BJ (cell line): ENCODE measurements around the gene GOSR2. TPM values are rescaled to one million over a fixed set of nuclear protein-coding genes. Genes with fewer than 3 reads are reported as not detected.

Source experiments
- CTCF ChIA-PET: fragments of 350-600 bp; formaldehyde crosslinking; extraction: SDS; loops from one replicate; lab custom pipeline; 2021; ENCODE audit warnings: antibody characterized with exemption, inconsistent platforms; lab: Yijun Ruan, JAX
- POLR2A ChIA-PET: fragments of 300-600 bp; sonication (Branson Sonifier 250); formaldehyde crosslinking; extraction: SDS; loops from one replicate; lab custom pipeline; 2021; ENCODE audit warnings: antibody characterized with exemption; lab: Charles Lee
- DNase-seq: peaks from one replicate; pipeline ENCODE4 v3.0.0-alpha.2; 2011; ENCODE audit warnings: low read depth
- H3K27me3 ChIP-seq: 2 replicates; pipeline ENCODE4 v1.6.0; 2011; ENCODE audit warnings: low read length; ENCODE audit not compliant: control insufficient read depth, insufficient read depth
- H3K36me3 ChIP-seq: 2 replicates; pipeline ENCODE4 v1.5.1; 2011; ENCODE audit warnings: low read length; ENCODE audit not compliant: control insufficient read depth, insufficient read depth
- H3K4me3 ChIP-seq: 2 replicates; pipeline ENCODE4 v1.5.1; 2011; ENCODE audit warnings: low read depth, mild to moderate bottlenecking, control low read depth, low read length
- CTCF ChIP-seq: IDR thresholded peaks from 2 replicates; pipeline ENCODE4 v1.5.1; 2011; ENCODE audit warnings: low read depth, mild to moderate bottlenecking, control low read depth, inconsistent platforms, low read length, moderate library complexity; ENCODE audit not compliant: insufficient read depth
- polyA plus RNA-seq: library from polyadenylated mRNA; depleted of rRNA; stranded (reverse); fragments of >200 nt; gene quantifications from 2 replicates; pipeline ENCODE4 v1.2.3, GENCODE V29; 2011

Gene GOSR2
- polyA plus RNA-seq, 1 experiment = 72.8 TPM

GRCh38 chr17:46947216-46947615 lies 24.3 kb downstream of the GOSR2 start:
- no peaks in the 10 kb centered on the region for H3K27me3 ChIP-seq
- CTCF ChIA-PET = interaction anchor here (1.1 kb wide), 1 partner anchor 26 kb away, joined by 3 read pairs; no protein-coding TSS in a partner anchor
- POLR2A ChIA-PET = no interaction called here
- H3K36me3 ChIP-seq = no peaks in the 10 kb centered on the region
- no peak for TF ChIP-seq CTCF
- DNase-seq = no peak
- no peak overlapping the region for H3K4me3 ChIP-seq

GRCh38 chr17:46948544-46948943 lies 25.6 kb downstream of the GOSR2 start:
- ChIA-PET POLR2A (interaction anchor here (0.6 kb wide), 1 partner anchor 104 kb away, joined by 9 read pairs; no protein-coding TSS in a partner anchor), CTCF (interaction anchor here (0.9 to 1.3 kb wide), 3 partner anchors 20 to 106 kb away, joined by 3 to 4 read pairs (median 3); no protein-coding TSS in a partner anchor)
- Histone ChIP-seq H3K27me3 (no peaks in the 10 kb centered on the region; the same call in 1 of the 2 replicates), H3K4me3 (no peak overlapping the region), H3K36me3 (no peaks in the 10 kb centered on the region)
- DNase-seq = no peak
- TF ChIP-seq CTCF = no peak

- H3K36me3 ChIP-seq = no peaks in the 10 kb centered on the region
- DNase-seq = no peak
- TF ChIP-seq CTCF = no peak
- no peaks in the 10 kb centered on the region; the same call in 1 of the 2 replicates for H3K27me3 ChIP-seq
- no peak overlapping the region for H3K4me3 ChIP-seq
- CTCF ChIA-PET = interaction anchor here (0.9 to 1.2 kb wide), 4 partner anchors 8 to 107 kb away, joined by 3 to 4 read pairs (median 3); no protein-coding TSS in a partner anchor
- POLR2A ChIA-PET = interaction anchor here (0.6 kb wide), 1 partner anchor 105 kb away, joined by 9 read pairs; no protein-coding TSS in a partner anchor
These were observed 26.6 kb downstream of the GOSR2 start for GRCh38 chr17:46949291-46950174.

- POLR2A ChIA-PET = no interaction called here
- DNase-seq = no peak
- Histone ChIP-seq H3K4me3 (no peak overlapping the region), H3K36me3 (no peaks in the 10 kb centered on the region), H3K27me3 (peaks cover under 1% of the 10 kb centered on the region)
- CTCF ChIA-PET = interaction anchor here (1.2 to 2.4 kb wide), 2 partner anchors 8 to 14 kb away, joined by 3 to 20 read pairs; no protein-coding TSS in a partner anchor
- TF ChIP-seq CTCF = no peak
These were observed 27.5 kb downstream of the GOSR2 start for GRCh38 chr17:46950342-46950996.
